Mesenchymal stem cell (in vitro differentiated cells and primary cell): ENCODE results near the gene MICAL3.
"Not testable (repeated sequence)": the region's sequence is repeated elsewhere in the genome, so short reads cannot be mapped to it uniquely, and the experiment has no call there.

Experiments used
- DNase-seq: peaks from one replicate; pipeline ENCODE4 v3.0.0-alpha.2; 2013
- H2AFZ ChIP-seq: one replicate; pipeline ENCODE4 v1.6.1; 2013; ENCODE audit warnings: low read depth, mild to moderate bottlenecking, control low read depth, inconsistent platforms, low read length, moderate library complexity
- H2AK5ac ChIP-seq: 2 replicates; pipeline ENCODE4 v1.6.1; 2013; ENCODE audit warnings: low read length, moderate library complexity, mild to moderate bottlenecking, inconsistent platforms; ENCODE audit not compliant: severe bottlenecking
- H2BK120ac ChIP-seq: one replicate; pipeline ENCODE4 v1.6.1; 2013; ENCODE audit warnings: low read depth, mild to moderate bottlenecking, inconsistent platforms, low read length, moderate library complexity
- H2BK12ac ChIP-seq, 2 experiments: one replicate each; pipeline ENCODE4 v1.6.1; 2013; ENCODE audit warnings: inconsistent platforms in 2 of 2, low read length in 2 of 2, mild to moderate bottlenecking in 2 of 2, moderate library complexity in 2 of 2, control low read depth in 1 of 2
- H2BK15ac ChIP-seq: one replicate; pipeline ENCODE4 v1.6.1; 2013; ENCODE audit warnings: mild to moderate bottlenecking, low read depth, inconsistent platforms; ENCODE audit not compliant: poor library complexity, severe bottlenecking
- H2BK5ac ChIP-seq: 2 replicates; pipeline ENCODE4 v1.6.1; 2013; ENCODE audit warnings: low read depth, mild to moderate bottlenecking, low read length, control low read depth, inconsistent platforms; ENCODE audit not compliant: poor library complexity, severe bottlenecking
- H3K14ac ChIP-seq, 2 experiments: one replicate each; pipeline ENCODE4 v1.6.1; 2013; ENCODE audit warnings: inconsistent platforms in 2 of 2, low read length in 2 of 2, control low read depth in 1 of 2, mild to moderate bottlenecking in 1 of 2, moderate library complexity in 1 of 2
- H3K18ac ChIP-seq, 2 experiments: one replicate each; pipeline ENCODE4 v1.6.1; 2013; ENCODE audit warnings: inconsistent platforms in 2 of 2, low read length in 2 of 2, control low read depth in 1 of 2, low read depth in 1 of 2, mild to moderate bottlenecking in 1 of 2
- H3K23ac ChIP-seq, 2 experiments: one replicate each; pipeline ENCODE4 v1.6.1; 2013; ENCODE audit warnings: inconsistent platforms in 2 of 2, low read length in 2 of 2, mild to moderate bottlenecking in 2 of 2, moderate library complexity in 2 of 2, control low read depth in 1 of 2
- H3K27ac ChIP-seq: 2 replicates; pipeline ENCODE4 v1.5.1; 2013; ENCODE audit warnings: mild to moderate bottlenecking, moderate library complexity, low read length, control low read depth, inconsistent platforms; ENCODE audit not compliant: poor library complexity, severe bottlenecking
- H3K27me3 ChIP-seq, 2 experiments: 2 replicates each; pipeline versions ENCODE4 v1.6.1 to v1.7.0; 2013; ENCODE audit warnings: low read length in 2 of 2, mild to moderate bottlenecking in 2 of 2, moderate library complexity in 2 of 2, control low read depth in 1 of 2, inconsistent platforms in 1 of 2; ENCODE audit not compliant: control insufficient read depth in 1 of 2, insufficient read depth in 1 of 2
- H3K36me3 ChIP-seq, 2 experiments: 2 replicates each; pipeline versions ENCODE4 v1.6.1 to v1.7.0; 2013; ENCODE audit warnings: low read length in 2 of 2, control low read depth in 1 of 2, inconsistent platforms in 1 of 2, low read depth in 1 of 2, mild to moderate bottlenecking in 1 of 2; ENCODE audit not compliant: insufficient read depth in 2 of 2, control insufficient read depth in 1 of 2
- H3K4ac ChIP-seq, 2 experiments: one replicate each; pipeline ENCODE4 v1.6.1; 2013; ENCODE audit warnings: inconsistent platforms in 2 of 2, low read length in 2 of 2, mild to moderate bottlenecking in 2 of 2, moderate library complexity in 2 of 2, control low read depth in 1 of 2, low read depth in 1 of 2
- H3K4me1 ChIP-seq: 2 replicates; pipeline ENCODE4 v1.6.1; 2013; ENCODE audit warnings: low read depth, low read length, control low read depth; ENCODE audit not compliant: control insufficient read depth, insufficient read depth
- H3K4me2 ChIP-seq: 2 replicates; pipeline ENCODE4 v1.6.1; 2013; ENCODE audit warnings: low read length, mild to moderate bottlenecking, inconsistent platforms; ENCODE audit not compliant: poor library complexity, severe bottlenecking
- H3K4me3 ChIP-seq, 2 experiments: 2 replicates each; pipeline versions ENCODE4 v1.5.1 to v1.7.0; 2013; ENCODE audit warnings: low read length in 2 of 2, mild to moderate bottlenecking in 2 of 2, control low read depth in 1 of 2, low read depth in 1 of 2; ENCODE audit not compliant: insufficient read depth in 1 of 2
- H3K79me1 ChIP-seq: replicated peaks from 2 replicates; pipeline ENCODE4 v1.6.1; 2013; ENCODE audit warnings: mild to moderate bottlenecking, control low read depth, low read length, inconsistent platforms; ENCODE audit not compliant: poor library complexity, severe bottlenecking
- H3K9ac ChIP-seq: 2 replicates; pipeline ENCODE4 v1.7.0; 2013; ENCODE audit warnings: mild to moderate bottlenecking, low read length, moderate library complexity
- H3K9me3 ChIP-seq: 2 replicates; pipeline ENCODE4 v1.7.0; 2013; ENCODE audit warnings: mild to moderate bottlenecking, low read length; ENCODE audit not compliant: control insufficient read depth
- H4K8ac ChIP-seq: one replicate; pipeline ENCODE4 v1.6.1; 2013; ENCODE audit warnings: inconsistent platforms, mild to moderate bottlenecking, low read length, moderate library complexity
- H4K91ac ChIP-seq: one replicate; pipeline ENCODE4 v1.6.1; 2013; ENCODE audit warnings: mild to moderate bottlenecking, low read length, inconsistent platforms
- WGBS: methylation state at CpG from one replicate; pipeline ENCODE4 v1.1.7; 2013; ENCODE audit warnings: mixed read lengths; 5-methylcytosine and 5-hydroxymethylcytosine counted together

The MICAL3 gene

DNA sequence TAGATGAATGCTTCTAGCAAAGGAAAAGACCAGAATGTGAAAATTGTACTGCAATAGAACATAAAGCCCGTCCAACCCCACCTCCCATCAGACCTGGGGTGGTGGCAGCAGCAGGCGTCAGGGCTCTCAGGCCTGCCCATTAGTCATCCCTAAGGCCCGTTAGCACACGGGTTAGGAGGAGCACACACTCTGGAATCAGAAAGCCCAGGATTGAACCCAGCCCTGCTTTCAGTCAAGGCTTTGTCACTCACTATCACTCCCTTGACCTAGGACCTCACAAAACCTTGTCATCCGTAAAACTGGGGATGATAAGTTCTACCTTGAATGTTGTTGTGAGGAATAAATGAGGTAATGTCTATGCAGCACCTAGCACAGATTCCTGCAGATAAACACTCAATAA is 26.9 kb downstream of the MICAL3 start:
- peak; percentile 42 for DNase-seq
- Histone ChIP-seq H3K14ac (no peak overlapping the region), H3K9me3 (no peaks in the 10 kb centered on the region)

DNA sequence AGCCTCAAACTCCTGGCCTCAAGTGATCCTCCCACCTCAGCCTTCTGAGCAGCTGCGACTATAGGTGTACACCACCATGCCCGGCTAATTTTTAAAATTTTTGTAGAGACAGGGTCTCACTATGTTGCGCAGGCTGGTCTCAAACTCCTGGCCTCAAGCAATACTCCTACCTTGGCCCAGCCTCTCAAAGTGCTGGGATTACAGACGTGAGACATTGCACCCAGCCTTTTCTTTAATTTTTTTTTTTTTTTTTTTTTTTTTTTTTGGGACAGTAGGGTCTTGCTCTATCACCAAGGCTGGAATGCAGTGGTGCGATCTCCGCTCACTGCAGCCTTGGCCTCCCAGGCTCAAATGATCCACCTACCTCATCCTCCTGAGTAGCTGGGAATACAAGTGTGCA is 29.1 kb downstream of the MICAL3 start:
- H4K91ac ChIP-seq, H2BK12ac ChIP-seq, H4K8ac ChIP-seq, H2BK120ac ChIP-seq, H2BK15ac ChIP-seq, H2BK5ac ChIP-seq, H2AK5ac ChIP-seq, H3K79me1 ChIP-seq, H3K14ac ChIP-seq, H3K4me3 ChIP-seq, DNase-seq, H3K36me3 ChIP-seq, H3K4me2 ChIP-seq, H3K18ac ChIP-seq, H3K23ac ChIP-seq, H3K27me3 ChIP-seq, H3K9me3 ChIP-seq, H2AFZ ChIP-seq, H3K27ac ChIP-seq, H3K4ac ChIP-seq, H3K9ac ChIP-seq: not testable (repeated sequence)
- peaks cover 32% of the 10 kb centered on the region for H3K4me1 ChIP-seq
- WGBS, result 96% methylated on average over 5 of the region's 6 CpGs

More for the DNA sequence above, 26.9 kb downstream of the MICAL3 start:
- no peak overlapping the region for H2AK5ac ChIP-seq
- H3K4me2 ChIP-seq, result no peak overlapping the region
- no peak overlapping the region for H3K23ac ChIP-seq
- no peaks in the 10 kb centered on the region for H3K27me3 ChIP-seq
- H3K9ac ChIP-seq, result no peak overlapping the region
- no peak overlapping the region for H2BK5ac ChIP-seq
- H2BK12ac ChIP-seq, result no peak overlapping the region
- peaks cover 27% of the 10 kb centered on the region for H3K4me1 ChIP-seq
- 41% methylated on average over 4 of the region's 5 CpGs for WGBS
- no peak overlapping the region for H2BK120ac ChIP-seq
- no peak overlapping the region for H3K27ac ChIP-seq
- H2AFZ ChIP-seq, result no peak overlapping the region
- peaks cover 2% of the 10 kb centered on the region for H3K79me1 ChIP-seq
- H3K18ac ChIP-seq, result no peak overlapping the region
- peaks cover 0 to 8% of the 10 kb centered on the region in 2 experiments for H3K36me3 ChIP-seq
- no peak overlapping the region for H2BK15ac ChIP-seq
- H4K8ac ChIP-seq, result no peak overlapping the region
- H3K4me3 ChIP-seq, result no peak overlapping the region
- no peak overlapping the region for H4K91ac ChIP-seq
- H3K4ac ChIP-seq, result no peak overlapping the region

GRCh38 chr22:17994424-17995108 is 29.8 kb downstream of the MICAL3 start:
- Histone ChIP-seq H3K9me3 (no peaks in the 10 kb centered on the region), H4K8ac (no peak overlapping the region), H3K14ac (no peak overlapping the region), H3K79me1 (no peaks in the 10 kb centered on the region), H3K4me2 (no peak overlapping the region), H3K4me3 (no peak overlapping the region), H3K9ac (no peak overlapping the region), H2AFZ (no peak overlapping the region), H3K4ac (no peak overlapping the region), H4K91ac (no peak overlapping the region), H3K23ac (no peak overlapping the region), H2BK12ac (no peak overlapping the region), H3K4me1 (peaks cover 36% of the 10 kb centered on the region), H3K18ac (no peak overlapping the region), H3K27ac (no peak overlapping the region), H3K36me3 (peaks cover 0 to 8% of the 10 kb centered on the region in 2 experiments), H2BK15ac (no peak overlapping the region), H2AK5ac (peak overlapping the region; percentile 23), H2BK120ac (no peak overlapping the region), H3K27me3 (no peaks in the 10 kb centered on the region), H2BK5ac (no peak overlapping the region)
- no peak for DNase-seq
- 95% methylated on average over 9 of the region's 10 CpGs for WGBS

- not testable (repeated sequence) for H2BK5ac ChIP-seq, H2AK5ac ChIP-seq, H3K14ac ChIP-seq, H3K18ac ChIP-seq, H3K4ac ChIP-seq, H3K4me3 ChIP-seq, H2AFZ ChIP-seq, H3K79me1 ChIP-seq, H3K27ac ChIP-seq, H3K9ac ChIP-seq, H4K8ac ChIP-seq, H2BK12ac ChIP-seq, DNase-seq, H4K91ac ChIP-seq, H3K9me3 ChIP-seq, H2BK15ac ChIP-seq, H3K23ac ChIP-seq, H3K27me3 ChIP-seq, H2BK120ac ChIP-seq, H3K36me3 ChIP-seq, H3K4me2 ChIP-seq
- H3K4me1 ChIP-seq, result peaks cover 45% of the 10 kb centered on the region
- no CpG with 5 or more reads among the region's 2 CpGs for WGBS
Observed at GRCh38 chr22:17992976-17993375, 31.4 kb downstream of the MICAL3 start.
